HEK293T (cell line): ENCODE results near the gene EBP.

Experiments used
- ARNT ChIP-seq: fragments of 450-650 bp; IDR thresholded peaks from 2 replicates; pipeline ENCODE4 v1.6.1; 2017; ENCODE audit warnings: mild to moderate bottlenecking
- BHLHE40 ChIP-seq: fragments of 450-650 bp; IDR thresholded peaks from 2 replicates; pipeline ENCODE4 v1.6.1; 2016; ENCODE audit warnings: mild to moderate bottlenecking, moderate library complexity, borderline replicate concordance
- CTBP1 ChIP-seq: fragments of 450-650 bp; IDR thresholded peaks from 2 replicates; pipeline ENCODE4 v1.6.1; 2016; ENCODE audit warnings: borderline replicate concordance
- ELF4 ChIP-seq: fragments of 450-650 bp; IDR thresholded peaks from 2 replicates; pipeline ENCODE4 v1.6.1; 2017; ENCODE audit warnings: antibody characterized with exemption
- FOXA1 ChIP-seq: fragments of 450-650 bp; IDR thresholded peaks from 2 replicates; pipeline ENCODE4 v1.6.1; 2016; ENCODE audit warnings: mild to moderate bottlenecking
- FOXK2 ChIP-seq: fragments of 450-650 bp; IDR thresholded peaks from 2 replicates; pipeline ENCODE4 v1.6.1; 2016; ENCODE audit warnings: mild to moderate bottlenecking
- FOXM1 ChIP-seq: fragments of 450-650 bp; IDR thresholded peaks from 2 replicates; pipeline ENCODE4 v1.6.1; 2017; ENCODE audit warnings: mild to moderate bottlenecking, borderline replicate concordance
- LEF1 ChIP-seq: fragments of 450-650 bp; IDR thresholded peaks from 2 replicates; pipeline ENCODE4 v1.6.1; 2017; ENCODE audit warnings: mild to moderate bottlenecking, borderline replicate concordance
- PKNOX1 ChIP-seq: fragments of 450-650 bp; IDR thresholded peaks from 2 replicates; pipeline ENCODE4 v1.6.1; 2016
- SP1 ChIP-seq: fragments of 450-650 bp; IDR thresholded peaks from 2 replicates; pipeline ENCODE4 v1.6.1; 2017
- SUZ12 ChIP-seq: fragments of 450-650 bp; IDR thresholded peaks from 2 replicates; pipeline ENCODE4 v1.6.1; 2016; ENCODE audit warnings: mild to moderate bottlenecking
- TARDBP ChIP-seq: fragments of 450-650 bp; IDR thresholded peaks from 2 replicates; pipeline ENCODE4 v1.6.1; 2016

DNA sequence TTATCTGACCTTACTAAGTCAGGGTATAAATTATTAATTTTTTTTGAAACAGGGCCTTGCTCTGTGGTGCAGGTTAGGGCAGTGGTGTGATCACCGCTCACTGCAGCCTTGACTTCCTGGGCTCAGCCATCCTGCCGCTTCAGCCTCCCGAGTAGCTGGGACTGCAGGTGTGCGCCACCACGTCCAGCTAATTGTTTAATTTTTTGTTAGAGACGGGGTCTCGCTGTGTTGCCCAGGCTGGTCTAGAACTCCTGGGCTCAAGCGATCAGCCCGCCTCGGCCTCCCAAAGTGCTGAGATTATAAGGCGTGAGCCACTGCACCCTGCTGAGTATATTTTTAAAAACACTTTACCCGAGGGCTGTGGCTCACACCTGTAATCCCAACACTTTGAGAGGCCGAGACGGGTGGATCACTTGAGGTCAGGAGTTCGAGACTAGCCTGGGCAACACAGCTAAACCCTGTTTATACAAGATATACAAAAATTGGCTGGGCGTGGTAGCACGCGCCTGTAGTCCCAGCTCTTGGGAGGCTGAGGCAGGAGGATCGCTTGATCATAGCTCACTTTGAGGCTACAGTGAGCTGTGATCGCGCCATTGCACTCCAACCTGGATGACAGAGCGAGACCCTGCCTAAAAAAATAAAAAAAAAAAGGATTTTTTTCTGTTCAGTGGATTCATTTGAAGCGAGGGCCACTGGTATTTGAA, 17.2 kb downstream of the EBP start:
- TF ChIP-seq ELF4 (no peak), SP1 (no peak), ARNT (no peak), CTBP1 (no peak), SUZ12 (no peak), TARDBP (no peak), FOXM1 (no peak), BHLHE40 (no peak), FOXK2 (no peak), PKNOX1 (no peak), LEF1 (no peak), FOXA1 (no peak)
